Testis (tissue), 5 donors: Measurements from ENCODE around the gene ADRA2B. TPM values are rescaled to one million over a fixed set of nuclear protein-coding genes. Genes with fewer than 3 reads are reported as not detected.

Experiments used
- DNase-seq: peaks from one replicate; pipeline ENCODE4 v3.0.0-alpha.2; 2019
- H3K27ac ChIP-seq, 2 donors: fragments of 200-600 bp; sonication (generic); one replicate each; pipeline ENCODE4 v1.5.1; 2019
- H3K27me3 ChIP-seq: fragments of 200-600 bp; sonication (generic); one replicate; pipeline ENCODE4 v1.5.1; 2019
- H3K36me3 ChIP-seq: fragments of 200-600 bp; sonication (generic); one replicate; pipeline ENCODE4 v1.5.1; 2017; ENCODE audit warnings: low read depth; ENCODE audit errors: missing control alignments
- H3K4me1 ChIP-seq: fragments of 200-600 bp; sonication (generic); one replicate; pipeline ENCODE4 v1.5.1; 2019
- H3K4me3 ChIP-seq, 2 donors: fragments of 200-600 bp; sonication (generic); one replicate each; pipeline ENCODE4 v1.5.1; 2017 to 2019
- H3K9me3 ChIP-seq: fragments of 200-600 bp; sonication (generic); one replicate; pipeline ENCODE4 v1.5.1; 2017
- POLR2A ChIP-seq: fragments of 450-650 bp; IDR thresholded peaks from one replicate; pipeline ENCODE4 v1.6.1; 2017; ENCODE audit warnings: antibody characterized with exemption, mild to moderate bottlenecking, moderate library complexity
- WGBS, 2 donors: methylation state at CpG; one replicate each; pipeline ENCODE4 v1.1.5; 2018; 5-methylcytosine and 5-hydroxymethylcytosine counted together
- intact Hi-C: fragments of 100-400 bp; cut with DNase I; formaldehyde crosslinking; loops from one replicate; pipeline ENCODE4 v1.15.1; 2023; ENCODE audit warnings: low total_unique reads
- long read RNA-seq, 2 donors: transcript quantifications; one replicate each; lab custom pipeline, GENCODE V29; 2026
- polyA plus RNA-seq: library from polyadenylated mRNA; stranded (reverse); fragments of 350-450 nt; fragmentation: Illumina TruSeq; extraction: RNeasy Lipid Tissue Mini Kit (QIAGEN cat#74804); gene quantifications from one replicate; pipeline ENCODE4 v1.2.3, GENCODE V29; 2014; ENCODE audit warnings: low read depth, low replicate concordance; ENCODE audit not compliant: insufficient read depth
- total RNA-seq, 2 donors: library from RNA; depleted of rRNA; stranded (reverse); fragments of >200 nt; gene quantifications; one replicate each; pipeline ENCODE4 v1.2.3, GENCODE V29; 2016
- TF ChIP-seq, protein P1 (sequence below), 3 experiments: fragments of 450-650 bp in 2 of 3; fragments of 200-600 bp in 1 of 3; sonication (generic) in 1 of 3; IDR thresholded peaks; one replicate each; pipeline ENCODE4 v1.5.1; 2016 to 2019; ENCODE audit warnings: antibody characterized with exemption in 3 of 3, mild to moderate bottlenecking in 2 of 3, moderate library complexity in 1 of 3

Gene ADRA2B
- total RNA-seq (1 to 10 TPM; 2.4 to 2.6 TPM), polyA plus RNA-seq (2.1 TPM)
- long read RNA-seq, donor 1: 0 reads
- long read RNA-seq, donor 2, partial matches to known transcripts: 0 of 1 reads
- long read RNA-seq, donor 2, other reads (novel, unspliced or antisense): 0 of 1 reads

DNA sequence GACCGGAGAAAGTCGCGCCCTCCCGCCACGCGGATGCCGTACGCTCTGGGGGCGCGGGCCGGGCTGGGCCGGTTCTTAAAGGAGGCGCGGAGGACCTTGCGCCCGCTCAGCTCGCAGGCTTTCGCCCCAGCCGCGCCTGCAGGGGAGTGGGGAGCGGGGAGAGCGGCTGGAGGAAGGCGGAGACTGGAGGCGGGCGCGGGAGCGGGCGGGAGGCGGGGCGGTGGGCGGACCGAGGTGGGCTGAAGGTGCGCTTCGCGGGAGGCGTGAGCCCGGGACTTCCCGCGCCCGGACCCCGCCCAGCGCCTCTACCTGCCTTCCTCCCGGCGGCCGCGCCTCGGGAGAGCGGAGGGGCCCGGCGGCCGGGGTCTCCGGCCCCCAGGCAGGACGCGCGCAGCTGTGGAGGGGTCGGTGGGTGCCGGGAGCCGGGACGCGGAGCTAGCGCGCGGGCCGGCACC, at the start of gene ADRA2B:
ADRA2B (minus strand) TSS at position 148 of the 455 bp plus-strand sequence. CDS start 422 bp downstream, outside the sequence.
- H3K27me3 ChIP-seq: no peaks in the 10 kb centered on the region
- H3K9me3 ChIP-seq: no peaks in the 10 kb centered on the region
- peak within 1 kb of the TSS in 1 of 2 donors; percentile 30 for H3K27ac ChIP-seq
- intact Hi-C loops: no loop called here
- no peaks in the 10 kb centered on the region for H3K36me3 ChIP-seq
- WGBS, 2 donors: 1 to 3% methylated on average over 11 to 31 of the region's 64 CpGs
- peak within 1 kb of the TSS; percentile 46 to 60 for H3K4me3 ChIP-seq
- H3K4me1 ChIP-seq: peaks cover 6% of the 10 kb centered on the region
- TF ChIP-seq, protein P1, sequence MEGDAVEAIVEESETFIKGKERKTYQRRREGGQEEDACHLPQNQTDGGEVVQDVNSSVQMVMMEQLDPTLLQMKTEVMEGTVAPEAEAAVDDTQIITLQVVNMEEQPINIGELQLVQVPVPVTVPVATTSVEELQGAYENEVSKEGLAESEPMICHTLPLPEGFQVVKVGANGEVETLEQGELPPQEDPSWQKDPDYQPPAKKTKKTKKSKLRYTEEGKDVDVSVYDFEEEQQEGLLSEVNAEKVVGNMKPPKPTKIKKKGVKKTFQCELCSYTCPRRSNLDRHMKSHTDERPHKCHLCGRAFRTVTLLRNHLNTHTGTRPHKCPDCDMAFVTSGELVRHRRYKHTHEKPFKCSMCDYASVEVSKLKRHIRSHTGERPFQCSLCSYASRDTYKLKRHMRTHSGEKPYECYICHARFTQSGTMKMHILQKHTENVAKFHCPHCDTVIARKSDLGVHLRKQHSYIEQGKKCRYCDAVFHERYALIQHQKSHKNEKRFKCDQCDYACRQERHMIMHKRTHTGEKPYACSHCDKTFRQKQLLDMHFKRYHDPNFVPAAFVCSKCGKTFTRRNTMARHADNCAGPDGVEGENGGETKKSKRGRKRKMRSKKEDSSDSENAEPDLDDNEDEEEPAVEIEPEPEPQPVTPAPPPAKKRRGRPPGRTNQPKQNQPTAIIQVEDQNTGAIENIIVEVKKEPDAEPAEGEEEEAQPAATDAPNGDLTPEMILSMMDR (IDR thresholded peaks at IDR 0.05): no peak
- no peak for TF ChIP-seq POLR2A
- DNase-seq: peak; percentile 63

DNA sequence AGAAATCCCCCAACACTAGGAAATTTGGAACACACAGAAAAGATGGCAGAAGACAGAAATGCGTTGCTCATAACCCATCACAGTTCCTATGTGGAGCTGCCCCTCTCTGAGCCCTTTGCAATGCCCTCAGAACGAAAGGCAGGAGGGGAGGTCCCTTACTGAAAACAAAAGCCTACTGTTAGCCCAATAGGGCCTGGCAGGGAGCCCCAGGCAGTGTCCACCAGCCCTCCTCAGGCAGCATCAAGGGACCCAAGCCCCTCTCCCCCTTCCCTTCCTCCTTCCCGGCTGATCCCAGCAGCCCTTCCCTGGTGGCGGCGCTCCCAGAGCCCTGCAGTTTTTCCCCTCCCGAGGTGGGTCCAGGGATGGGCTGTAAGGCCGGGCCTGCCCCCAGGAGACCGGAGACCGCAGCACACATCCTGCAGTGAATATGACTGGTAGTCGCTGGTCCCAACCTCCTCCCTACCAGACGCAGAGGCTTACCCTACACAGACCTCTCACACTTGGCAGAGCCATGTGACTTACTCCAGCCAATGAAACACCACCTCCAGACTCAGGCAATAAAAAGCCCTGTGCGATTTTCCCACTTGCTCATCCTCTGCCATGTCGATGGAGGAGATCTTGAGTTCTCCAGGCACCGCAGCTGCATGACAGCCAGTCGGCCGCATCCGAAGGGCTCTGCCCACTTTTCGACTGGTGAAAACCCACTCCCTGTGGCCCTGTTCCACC, 48.3 kb upstream of the ADRA2B start:
- H3K4me3 ChIP-seq: no peak overlapping the region

DNA sequence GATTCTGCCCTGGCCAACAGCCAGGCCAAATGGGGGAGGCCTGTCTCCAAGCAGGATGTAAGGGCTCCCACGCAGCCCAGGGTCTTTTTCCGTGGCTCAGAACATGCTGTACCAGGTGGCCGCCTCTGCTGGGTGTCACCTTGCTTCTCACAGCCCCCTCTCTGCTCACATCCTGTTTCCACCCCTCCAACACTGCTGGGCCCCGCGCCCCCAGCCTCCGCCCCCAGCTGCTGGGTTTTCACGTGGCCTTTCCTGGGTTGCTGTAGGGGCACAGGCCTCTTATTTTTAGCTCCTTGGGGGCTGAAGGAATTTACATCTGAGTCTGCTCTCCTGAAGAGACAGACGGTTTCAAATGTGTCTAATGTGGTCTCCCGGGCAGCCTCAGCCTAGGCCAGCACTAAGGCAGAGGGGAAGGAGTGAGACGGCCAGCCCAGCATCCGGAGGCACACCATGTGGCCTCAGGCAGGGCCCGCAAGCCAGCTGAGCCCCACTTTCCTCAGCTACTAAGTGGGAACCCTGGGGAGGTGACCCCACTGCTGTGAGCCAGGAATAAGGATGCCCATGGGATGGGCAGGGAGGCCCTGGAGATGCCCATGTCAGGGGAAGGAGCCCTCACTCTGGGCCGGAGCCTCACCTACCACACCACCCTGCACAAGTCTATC, 47.5 kb upstream of the ADRA2B start:
- WGBS, 2 donors: 44 to 54% methylated on average over 9 to 13 of the region's 13 CpGs
- Histone ChIP-seq H3K36me3 (no peaks in the 10 kb centered on the region), H3K4me1 (peaks cover 18% of the 10 kb centered on the region), H3K4me3 (no peak overlapping the region), H3K27ac (peak overlapping the region; percentile 31 to 50), H3K27me3 (no peaks in the 10 kb centered on the region), H3K9me3 (no peaks in the 10 kb centered on the region)
- intact Hi-C loops: no loop called here
- TF ChIP-seq, protein P1 (IDR thresholded peaks at IDR 0.05): no peak
- TF ChIP-seq POLR2A: no peak
- DNase-seq: no peak

More for the DNA sequence above, 48.3 kb upstream of the ADRA2B start:
- Histone ChIP-seq H3K4me1 (peaks cover 18% of the 10 kb centered on the region), H3K9me3 (no peaks in the 10 kb centered on the region), H3K36me3 (no peaks in the 10 kb centered on the region), H3K27me3 (no peaks in the 10 kb centered on the region), H3K27ac (peak overlapping the region in 1 of 2 donors; percentile 50)
- intact Hi-C loops: no loop called here
- 73 to 81% methylated on average over 17 to 18 of the region's 18 CpGs for WGBS, 2 donors
- no peak for DNase-seq
- TF ChIP-seq, protein P1 (IDR thresholded peaks at IDR 0.05): no peak

DNA sequence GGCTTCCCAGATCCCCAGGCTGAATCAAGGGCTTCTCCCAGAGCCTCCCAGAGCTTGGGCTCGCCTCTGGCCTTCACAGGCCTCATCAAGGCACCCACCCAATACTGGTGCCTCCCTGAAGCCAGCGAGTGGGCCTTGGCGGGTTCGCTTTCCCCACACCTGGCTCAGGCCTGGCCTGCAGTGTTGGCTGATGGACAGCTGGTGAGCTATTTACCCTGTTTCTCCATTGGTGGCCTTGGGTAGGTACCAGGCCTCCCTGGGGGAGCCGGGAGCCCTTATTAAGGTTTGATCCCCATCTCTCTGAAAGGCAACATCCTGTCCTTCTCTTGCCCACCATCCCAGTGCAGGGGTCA, 47.0 kb upstream of the ADRA2B start:
- TF ChIP-seq, protein P1 (IDR thresholded peaks at IDR 0.05): no peak
- no peak for TF ChIP-seq POLR2A
- 62 to 80% methylated on average over 2 to 5 of the region's 5 CpGs for WGBS, 2 donors
- Histone ChIP-seq H3K9me3 (no peaks in the 10 kb centered on the region), H3K27ac (peak overlapping the region in 1 of 2 donors; percentile 31), H3K27me3 (no peaks in the 10 kb centered on the region), H3K4me1 (peaks cover 18% of the 10 kb centered on the region), H3K4me3 (no peak overlapping the region), H3K36me3 (no peaks in the 10 kb centered on the region)
- intact Hi-C loops: no loop called here
- no peak for DNase-seq
